ENCODE data around the gene FYTTD1. TPM values are rescaled to one million over a fixed set of nuclear protein-coding genes. Genes with fewer than 3 reads are reported as not detected.
A peak's percentile ranks its signal among the peaks of the same experiment; 100 is the strongest.

The FYTTD1 gene
- total RNA-seq, 6 donors from 2014 or later: 25.5 to 50.0 (median 37.5) TPM

GRCh38 chr3:197814372-197814771 lies 64.7 kb downstream of the FYTTD1 start:
- TF ChIP-seq EP300 (IDR thresholded peaks at IDR 0.05) (no peak), POLR2A (IDR thresholded peaks at IDR 0.05) (no peak), CTCF (IDR thresholded peaks at IDR 0.05) (no peak), POLR2AphosphoS5 (IDR thresholded peaks at IDR 0.05) (no peak)
- no peak for ATAC-seq (ENCODE audit: low FRiP score in 2 of 2)
- no peak overlapping the region for H3K27ac ChIP-seq

GRCh38 chr3:197820550-197821335 lies 71.1 kb downstream of the FYTTD1 start:
- H3K27ac ChIP-seq: no peak overlapping the region
- DNase-seq (no peak), ATAC-seq (ENCODE audit: low FRiP score in 2 of 2) (no peak)
- peaks cover 0 to 24% (median 7%) of the 10 kb centered on the region in 4 donors for H3K36me3 ChIP-seq
- WGBS, 2 donors: 68 to 72% methylated on average over 8 of the region's 8 CpGs
- H3K27me3 ChIP-seq: no peaks in the 10 kb centered on the region
- no peak overlapping the region for H3K4me3 ChIP-seq
- no peaks in the 10 kb centered on the region for H3K9me3 ChIP-seq
- H3K4me1 ChIP-seq: no peaks in the 10 kb centered on the region
- TF ChIP-seq CTCF (IDR thresholded peaks at IDR 0.05): no peak
- TF ChIP-seq EP300 (IDR thresholded peaks at IDR 0.05): no peak
- no peak for TF ChIP-seq POLR2A (IDR thresholded peaks at IDR 0.05)
- no peak for TF ChIP-seq POLR2AphosphoS5 (IDR thresholded peaks at IDR 0.05)

More at GRCh38 chr3:197814372-197814771, 64.7 kb downstream of the FYTTD1 start:
- Histone ChIP-seq H3K36me3 (no peaks in the 10 kb centered on the region), H3K27me3 (no peaks in the 10 kb centered on the region), H3K4me1 (peaks cover 0 to 6% (median 0%) of the 10 kb centered on the region in 4 donors), H3K9me3 (no peaks in the 10 kb centered on the region), H3K4me3 (no peak overlapping the region)
- DNase-seq: no peak
- WGBS, 2 donors: 93 to 96% methylated on average over 4 of the region's 4 CpGs

GRCh38 chr3:197829397-197830045 lies 79.8 kb downstream of the FYTTD1 start:
- H3K4me1 ChIP-seq: no peaks in the 10 kb centered on the region

GRCh38 chr3:197830308-197830966 lies 80.8 kb downstream of the FYTTD1 start:
- Histone ChIP-seq H3K36me3 (peaks cover 19 to 84% (median 36%) of the 10 kb centered on the region in 4 donors), H3K4me3 (no peak overlapping the region), H3K4me1 (no peaks in the 10 kb centered on the region), H3K9me3 (no peaks in the 10 kb centered on the region), H3K27me3 (no peaks in the 10 kb centered on the region), H3K27ac (peak overlapping the region; percentile 19 to 61 (median 44))
- ATAC-seq (ENCODE audit: low FRiP score in 2 of 2): peak in 1 of 2 donors; percentile 69
- DNase-seq: no peak
- WGBS, 2 donors: 62 to 65% methylated on average over 6 of the region's 6 CpGs
- TF ChIP-seq POLR2AphosphoS5 (IDR thresholded peaks at IDR 0.05) (no peak), CTCF (IDR thresholded peaks at IDR 0.05) (no peak), EP300 (IDR thresholded peaks at IDR 0.05) (no peak), POLR2A (IDR thresholded peaks at IDR 0.05) (no peak)

More at GRCh38 chr3:197829397-197830045, 79.8 kb downstream of the FYTTD1 start:
- Histone ChIP-seq H3K9me3 (no peaks in the 10 kb centered on the region), H3K27me3 (no peaks in the 10 kb centered on the region), H3K4me3 (no peak overlapping the region), H3K36me3 (peaks cover 19 to 76% (median 34%) of the 10 kb centered on the region in 4 donors), H3K27ac (peak overlapping the region; percentile 19 to 46 (median 44))
- whole genome bisulfite sequencing, 2 donors: 97% methylated on average over 3 of the region's 3 CpGs
- DNase-seq: no peak
- TF ChIP-seq EP300 (IDR thresholded peaks at IDR 0.05) (no peak), CTCF (IDR thresholded peaks at IDR 0.05) (no peak)
- no peak for ATAC-seq (ENCODE audit: low FRiP score in 2 of 2)

All from upper lobe of left lung (tissue), 6 donors.